Upper lobe of left lung (tissue), 4 donors: ENCODE measurements around the gene GASK1A.

Source experiments
- CTCF ChIP-seq, 6 experiments: fragments of 450-650 bp in 4 of 6; fragments of 200-600 bp in 2 of 6; sonication (generic) in 2 of 6; IDR thresholded peaks; one replicate each; pipeline ENCODE4 v1.5.1; 2016 to 2019; ENCODE audit warnings: antibody characterized with exemption in 6 of 6
- POLR2A ChIP-seq, 4 donors: fragments of 450-650 bp; IDR thresholded peaks; one replicate each; pipeline ENCODE4 v1.5.1; 2016 to 2017; ENCODE audit warnings: antibody characterized with exemption in 4 of 4, mild to moderate bottlenecking in 2 of 4

- no peak for TF ChIP-seq CTCF (IDR thresholded peaks at IDR 0.05)
- no peak for TF ChIP-seq POLR2A (IDR thresholded peaks at IDR 0.05)
Measured at GRCh38 chr3:43001556-43002121, 22.5 kb downstream of the GASK1A start.
